C4-2B (cell line): ENCODE results near the gene TUBB4A.

ENCODE experiments used
- H3K27ac ChIP-seq: fragments of 450-650 bp; 2 replicates; pipeline ENCODE4 v1.5.1; 2017
- ZFX ChIP-seq: fragments of 450-650 bp; IDR thresholded peaks from 2 replicates; pipeline ENCODE4 v1.6.1; 2017
- TF ChIP-seq, protein P1 (sequence below): fragments of 450-650 bp; conservative IDR thresholded peaks from 2 replicates; pipeline ENCODE4 v1.5.1; 2017; ENCODE audit warnings: mild to moderate bottlenecking

The TUBB4A gene

DNA sequence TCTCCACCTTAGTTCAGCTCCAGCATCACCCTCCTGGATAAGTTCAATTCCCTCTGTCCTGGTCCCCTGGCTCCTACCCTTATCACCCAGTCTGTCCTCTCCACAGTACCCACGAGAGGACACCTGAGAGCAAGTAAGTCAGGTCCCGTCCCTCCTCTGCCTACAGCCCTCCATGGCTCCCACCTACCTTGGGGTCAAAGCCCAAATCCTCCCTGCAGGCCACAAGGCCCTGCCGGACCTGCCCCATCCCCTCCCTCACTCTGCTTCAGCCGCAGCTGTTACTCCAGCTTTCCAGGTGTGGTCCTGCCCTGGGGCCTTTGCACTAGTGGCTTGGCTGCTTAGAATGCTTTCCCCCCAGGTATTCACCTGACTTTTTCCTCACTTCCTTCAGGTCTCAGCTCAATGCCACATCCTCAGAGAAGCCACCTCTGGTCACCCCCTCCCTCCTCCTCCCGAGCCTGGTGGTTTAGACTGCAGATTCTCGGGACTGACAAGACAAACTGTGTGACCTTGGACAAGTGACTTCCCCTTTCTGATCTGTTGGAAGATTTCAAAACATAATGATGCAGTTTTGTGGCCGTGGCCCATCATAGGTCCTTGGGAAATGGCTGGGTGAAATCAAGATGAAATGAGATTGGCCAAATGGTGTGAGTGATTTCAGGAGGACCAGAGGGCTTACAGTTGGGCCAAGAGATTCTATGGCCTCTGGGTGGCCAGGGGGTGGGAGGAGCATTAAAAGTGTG, 3.6 kb downstream of the TUBB4A start:
- H3K27ac ChIP-seq: no peak overlapping the region
- TF ChIP-seq, protein P1, sequence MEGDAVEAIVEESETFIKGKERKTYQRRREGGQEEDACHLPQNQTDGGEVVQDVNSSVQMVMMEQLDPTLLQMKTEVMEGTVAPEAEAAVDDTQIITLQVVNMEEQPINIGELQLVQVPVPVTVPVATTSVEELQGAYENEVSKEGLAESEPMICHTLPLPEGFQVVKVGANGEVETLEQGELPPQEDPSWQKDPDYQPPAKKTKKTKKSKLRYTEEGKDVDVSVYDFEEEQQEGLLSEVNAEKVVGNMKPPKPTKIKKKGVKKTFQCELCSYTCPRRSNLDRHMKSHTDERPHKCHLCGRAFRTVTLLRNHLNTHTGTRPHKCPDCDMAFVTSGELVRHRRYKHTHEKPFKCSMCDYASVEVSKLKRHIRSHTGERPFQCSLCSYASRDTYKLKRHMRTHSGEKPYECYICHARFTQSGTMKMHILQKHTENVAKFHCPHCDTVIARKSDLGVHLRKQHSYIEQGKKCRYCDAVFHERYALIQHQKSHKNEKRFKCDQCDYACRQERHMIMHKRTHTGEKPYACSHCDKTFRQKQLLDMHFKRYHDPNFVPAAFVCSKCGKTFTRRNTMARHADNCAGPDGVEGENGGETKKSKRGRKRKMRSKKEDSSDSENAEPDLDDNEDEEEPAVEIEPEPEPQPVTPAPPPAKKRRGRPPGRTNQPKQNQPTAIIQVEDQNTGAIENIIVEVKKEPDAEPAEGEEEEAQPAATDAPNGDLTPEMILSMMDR: no peak
- no peak for TF ChIP-seq ZFX

DNA sequence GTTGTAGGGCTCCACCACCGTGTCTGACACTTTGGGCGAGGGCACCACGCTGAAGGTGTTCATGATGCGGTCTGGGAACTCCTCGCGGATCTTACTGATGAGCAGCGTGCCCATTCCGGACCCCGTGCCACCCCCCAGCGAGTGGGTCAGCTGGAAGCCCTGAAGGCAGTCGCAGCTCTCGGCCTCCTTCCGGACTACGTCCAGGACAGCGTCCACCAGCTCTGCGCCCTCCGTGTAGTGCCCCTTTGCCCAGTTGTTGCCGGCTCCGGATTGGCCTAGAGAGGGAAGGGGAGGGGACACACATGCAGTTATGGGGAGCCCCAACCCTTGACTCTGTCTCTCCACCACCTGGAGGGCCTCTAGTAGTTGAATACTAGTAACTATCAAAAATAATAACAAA, 6.2 kb downstream of the TUBB4A start:
- H3K27ac ChIP-seq: no peak overlapping the region
- TF ChIP-seq ZFX: no peak
- TF ChIP-seq, protein P1: no peak

DNA sequence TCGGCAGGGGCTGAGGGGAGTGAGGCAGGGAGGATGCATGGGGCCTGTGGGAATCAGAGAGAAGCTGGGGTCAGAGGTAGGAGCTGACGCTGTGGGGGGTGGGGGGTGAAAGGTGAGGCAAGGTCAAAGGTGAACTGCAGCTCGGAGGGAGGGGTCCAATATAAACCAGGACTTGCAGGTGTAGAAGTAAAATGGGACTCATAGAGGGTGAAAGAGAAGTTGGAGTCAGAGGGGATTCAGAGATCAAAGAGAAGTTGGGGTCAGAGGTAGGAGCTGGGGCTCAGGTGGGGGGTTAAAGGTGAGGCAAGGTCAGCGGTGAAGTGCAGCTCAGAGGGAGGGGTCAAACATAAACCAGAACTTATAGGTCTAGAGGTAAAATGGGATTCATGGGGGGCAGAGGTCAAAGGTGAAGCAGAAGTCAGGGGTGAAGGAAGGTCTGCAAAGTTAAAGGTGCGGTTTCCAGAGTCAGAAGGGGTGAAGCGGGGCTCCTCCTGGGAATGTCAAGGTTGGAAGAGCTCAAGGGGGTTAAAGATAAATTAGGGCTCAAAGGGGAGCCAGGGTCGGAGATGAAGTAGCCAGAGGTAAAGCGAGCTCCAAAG, 7.6 kb downstream of the TUBB4A start:
- no peak for TF ChIP-seq ZFX
- TF ChIP-seq, protein P1: no peak
- no peak overlapping the region for H3K27ac ChIP-seq

GRCh38 chr19:6491802-6492592, 10.1 kb downstream of the TUBB4A start:
- TF ChIP-seq, protein P1: no peak
- TF ChIP-seq ZFX: no peak
- H3K27ac ChIP-seq: no peak overlapping the region

DNA sequence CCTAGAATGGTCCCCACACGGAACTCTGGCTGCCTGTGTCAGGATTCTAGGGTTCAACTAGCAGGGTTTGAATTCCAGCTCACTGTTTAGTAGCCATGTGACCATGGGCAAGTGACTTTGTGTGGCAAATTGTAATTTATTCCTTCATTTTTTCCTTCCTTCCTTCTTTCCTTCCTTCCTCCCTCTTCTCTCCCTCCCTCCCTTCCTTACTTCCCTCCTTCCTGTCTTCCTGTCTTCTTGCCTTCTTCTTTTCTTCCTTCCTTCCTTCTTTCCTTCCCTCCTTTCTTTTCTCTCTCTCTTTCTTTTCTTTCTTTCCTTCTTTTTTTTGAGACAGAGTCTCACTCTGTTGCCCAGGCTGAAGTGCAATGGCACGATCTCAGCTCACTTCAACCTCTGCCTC, 12.0 kb downstream of the TUBB4A start:
- no peak overlapping the region for H3K27ac ChIP-seq
- TF ChIP-seq, protein P1: no peak
- TF ChIP-seq ZFX: no peak

- H3K27ac ChIP-seq: no peak overlapping the region
- TF ChIP-seq, protein P1: no peak
- no peak for TF ChIP-seq ZFX
Measured at GRCh38 chr19:6489278-6490061, 12.6 kb downstream of the TUBB4A start.
